ENCODE measurements around the gene HSPBP1.
"Not testable (repeated sequence)": the region's sequence is repeated elsewhere in the genome, so short reads cannot be mapped to it uniquely, and the experiment has no call there.

HSPBP1 gene

DNA sequence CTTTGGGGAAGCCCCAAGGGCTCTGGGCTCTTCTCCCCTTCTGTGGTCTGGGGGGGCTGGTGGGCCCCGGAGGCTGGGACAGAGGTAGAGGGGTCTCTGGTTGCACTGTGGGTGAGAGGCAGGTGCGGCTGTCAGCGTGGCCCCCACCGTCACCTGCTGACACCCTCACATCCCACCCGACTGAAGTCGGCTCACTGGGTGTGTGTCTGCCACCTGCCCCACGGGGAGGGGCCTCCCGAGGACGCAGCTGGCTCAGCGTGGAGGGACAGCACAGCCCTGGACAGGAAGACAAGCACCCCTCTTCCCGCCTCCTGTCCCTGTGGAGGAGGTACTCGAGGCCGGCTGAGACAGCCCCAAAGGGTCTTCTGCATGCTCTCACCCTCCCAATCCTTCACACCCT is 49.1 kb downstream of the HSPBP1 start:
- no peak for DNase-seq

DNA sequence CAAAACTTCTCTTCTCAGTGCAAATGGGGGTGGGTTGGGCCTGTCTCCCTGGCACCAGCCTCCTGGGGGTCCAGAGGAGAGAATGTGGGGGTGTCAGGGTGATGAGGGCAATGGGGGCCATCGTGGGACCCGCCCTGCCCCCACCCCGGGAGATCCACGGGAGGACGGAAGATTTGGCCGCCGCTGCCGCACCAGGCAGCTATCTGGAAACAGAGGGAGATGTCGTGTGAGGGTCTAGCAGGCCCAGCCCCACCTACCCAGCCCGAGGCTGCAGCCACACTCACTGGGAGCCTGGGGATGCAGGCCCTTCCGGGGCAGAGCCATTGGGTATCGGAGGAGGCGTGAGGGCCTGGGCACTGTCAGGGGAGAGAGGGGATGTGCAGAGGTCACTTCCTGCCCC is 49.6 kb downstream of the HSPBP1 start:
- no peak for DNase-seq

DNA sequence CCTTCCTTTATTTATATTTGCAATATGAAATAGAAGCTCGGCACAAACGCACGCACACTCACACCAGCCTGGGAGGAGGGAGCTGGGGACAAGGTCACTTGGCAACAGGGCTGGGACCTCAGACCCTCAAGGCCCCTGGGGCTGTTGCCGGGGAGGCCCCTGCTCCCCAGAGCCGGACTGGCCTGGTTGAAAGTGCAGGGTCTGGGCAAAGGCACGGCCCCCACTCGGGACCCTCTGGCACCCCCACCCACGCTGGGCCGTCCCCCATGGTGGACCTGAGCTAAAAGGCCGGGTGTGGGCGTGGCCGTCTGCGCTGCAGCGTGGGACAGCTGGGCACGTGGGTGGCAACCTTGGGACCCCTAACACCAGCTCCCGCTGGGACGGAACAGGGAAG is 50.1 kb downstream of the HSPBP1 start:
- no peak for DNase-seq

DNA sequence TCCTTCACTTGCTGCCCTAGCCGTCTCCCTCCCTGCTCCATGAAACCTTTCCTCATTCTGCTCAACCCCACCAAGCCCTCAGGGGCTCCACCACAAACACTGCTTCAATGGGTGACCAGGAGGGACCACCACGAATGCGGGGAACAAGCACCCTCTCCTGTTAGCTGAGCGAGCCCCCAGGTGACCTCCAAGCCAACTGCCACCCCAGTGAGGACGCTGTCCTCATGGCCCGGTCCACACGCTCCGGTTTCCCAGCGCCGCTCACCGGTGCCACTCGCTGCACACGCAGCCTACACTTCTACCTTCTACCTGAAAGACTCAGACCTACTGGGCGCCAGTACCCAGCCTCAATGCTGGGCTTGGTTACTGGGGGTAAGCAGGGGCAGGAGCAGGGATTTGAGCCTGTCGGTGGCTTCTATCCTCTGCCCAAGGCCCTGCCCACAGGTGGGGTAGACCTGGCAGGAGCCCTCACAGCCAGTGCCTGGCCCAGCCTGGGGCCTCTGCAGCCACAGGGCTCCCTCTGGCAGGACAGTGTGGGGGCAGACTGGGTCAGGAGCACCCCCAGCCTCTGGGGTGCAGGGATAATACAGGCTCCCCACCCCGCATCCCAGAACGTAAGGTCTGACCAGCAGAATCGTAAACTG is 50.6 kb downstream of the HSPBP1 start:
- DNase-seq: no peak

DNA sequence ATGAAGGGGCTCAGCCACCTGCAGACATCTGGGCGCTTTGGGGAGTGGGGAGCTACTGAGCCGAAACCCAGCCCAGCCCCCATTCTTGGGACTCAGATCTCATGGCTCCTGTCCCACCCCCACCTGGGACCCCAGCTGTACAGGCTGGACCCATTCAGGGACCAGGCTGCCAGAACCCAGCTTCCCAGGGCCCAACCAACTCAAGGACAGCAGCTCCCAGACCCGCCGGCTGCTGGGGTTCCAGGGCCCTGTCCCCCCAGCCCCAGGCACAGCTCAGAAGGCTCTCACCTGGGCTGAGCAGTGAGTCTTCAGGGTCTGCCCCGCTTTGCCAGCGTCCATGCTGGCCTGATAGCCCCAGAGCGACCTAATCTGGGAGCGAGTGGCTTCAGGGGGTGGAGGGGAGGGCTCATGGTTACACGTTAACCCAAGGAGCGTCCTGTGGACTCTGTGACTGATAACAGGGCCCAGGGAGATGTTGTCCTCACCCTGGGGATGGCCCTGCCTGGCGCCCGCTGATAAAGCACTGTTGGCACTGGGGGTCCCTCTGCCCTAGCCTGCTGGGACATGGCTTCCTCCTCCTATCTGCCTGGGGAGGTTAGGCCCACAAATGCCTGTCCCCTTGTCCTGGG is 51.4 kb downstream of the HSPBP1 start, which contains the start of gene TMEM86B:
Gene TMEM86B, minus strand, starts transcription at position 361 of the 629 bp plus-strand sequence. Its CDS starts 22 bp downstream, at position 339.
- DNase-seq: no peak

DNA sequence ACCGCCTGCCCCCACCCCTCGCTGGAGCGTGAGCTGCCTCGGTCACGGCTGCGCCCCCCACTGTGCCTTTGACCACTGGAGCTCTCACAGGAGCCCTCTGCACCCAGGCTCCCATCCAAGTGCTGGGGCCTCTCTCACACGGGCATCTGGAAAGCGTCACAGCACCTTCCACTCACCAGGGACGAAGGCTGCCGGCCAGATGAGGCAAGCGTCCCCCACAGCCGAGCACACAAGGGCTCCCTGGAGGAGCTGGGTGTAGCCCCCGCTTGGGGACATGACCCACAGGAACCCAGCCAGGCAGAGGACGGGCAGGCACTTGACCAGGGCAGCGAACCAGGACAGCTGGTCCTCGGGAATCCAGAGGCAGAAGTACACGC is 51.9 kb downstream of the HSPBP1 start:
- no peak for DNase-seq

DNA sequence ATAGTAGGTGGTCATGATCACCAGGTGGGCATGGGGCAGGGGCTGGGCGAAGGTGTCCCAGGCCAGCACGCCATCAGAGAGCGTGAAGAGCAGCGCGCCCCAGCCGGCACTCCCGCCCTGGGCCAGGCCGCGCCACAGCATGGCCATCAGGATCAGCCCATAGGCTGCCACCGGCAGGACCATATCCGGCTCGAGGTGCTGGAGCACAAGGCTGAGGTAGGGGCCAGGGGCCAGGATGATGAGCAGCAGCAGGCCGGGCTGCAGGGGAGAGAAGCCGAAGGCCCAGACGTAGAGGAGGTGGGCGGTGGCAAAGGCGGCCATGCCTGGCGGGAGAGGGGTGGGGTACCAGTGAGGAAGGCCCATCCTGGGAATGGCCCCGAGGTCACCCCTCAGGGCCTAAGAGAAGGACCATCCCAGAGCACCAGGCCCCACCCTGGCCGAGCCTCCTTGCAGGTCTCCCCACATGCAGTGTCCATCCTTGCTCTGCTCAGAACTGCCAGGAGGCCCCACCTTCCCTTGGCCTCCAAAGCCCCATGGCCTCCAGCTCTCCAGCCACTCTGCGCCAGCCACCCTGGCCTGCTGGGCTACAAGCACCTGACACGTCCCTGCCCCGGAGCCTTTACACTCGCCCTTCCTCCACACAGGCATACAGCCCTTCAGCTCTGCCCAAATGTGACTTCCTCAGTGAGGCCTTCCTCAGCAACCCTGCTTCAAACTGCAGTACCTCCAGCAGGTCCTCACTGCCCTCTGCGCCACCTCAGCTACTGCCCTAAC is 52.5 kb downstream of the HSPBP1 start:
- DNase-seq: no peak

DNA sequence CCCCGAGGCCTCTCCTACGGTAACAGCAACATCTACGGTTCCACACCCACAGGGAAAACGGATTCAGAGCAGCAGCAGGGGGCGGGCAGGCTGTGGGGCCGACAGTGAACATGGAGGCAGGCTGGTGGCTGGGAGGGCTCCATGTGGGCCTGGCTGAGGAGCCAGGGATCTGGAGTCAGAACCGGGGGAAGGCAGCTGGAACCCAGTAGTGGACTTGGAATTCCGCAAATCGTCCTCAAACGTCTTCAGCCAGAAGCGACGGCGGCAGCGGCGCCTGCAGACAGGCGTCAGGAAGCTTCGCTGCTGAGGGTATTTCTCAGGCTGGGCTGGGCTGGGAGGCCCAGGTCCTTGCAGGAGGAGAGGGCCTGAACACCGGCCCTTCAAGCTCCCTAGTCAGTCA is 53.1 kb downstream of the HSPBP1 start:
- no peak for DNase-seq

DNA sequence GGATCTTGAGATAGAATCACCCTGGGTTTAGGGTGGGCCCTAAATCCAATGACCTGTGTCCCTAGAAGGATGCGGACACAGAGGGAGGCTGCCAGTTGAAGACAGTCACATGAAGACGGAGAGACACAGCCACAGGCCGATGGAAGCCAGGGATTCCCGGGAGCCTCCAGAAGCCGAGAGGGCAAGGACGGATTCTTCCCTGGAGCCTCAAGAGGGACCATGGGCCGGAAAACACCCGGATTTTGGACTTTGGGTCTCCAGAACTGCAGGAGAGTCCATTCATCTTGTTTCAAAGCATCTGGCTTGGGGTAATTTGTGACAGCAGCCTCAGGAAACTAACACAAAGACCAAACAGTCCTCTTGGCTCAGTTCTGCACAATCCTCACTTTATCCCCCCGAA is 53.6 kb downstream of the HSPBP1 start:
- no peak for DNase-seq

DNA sequence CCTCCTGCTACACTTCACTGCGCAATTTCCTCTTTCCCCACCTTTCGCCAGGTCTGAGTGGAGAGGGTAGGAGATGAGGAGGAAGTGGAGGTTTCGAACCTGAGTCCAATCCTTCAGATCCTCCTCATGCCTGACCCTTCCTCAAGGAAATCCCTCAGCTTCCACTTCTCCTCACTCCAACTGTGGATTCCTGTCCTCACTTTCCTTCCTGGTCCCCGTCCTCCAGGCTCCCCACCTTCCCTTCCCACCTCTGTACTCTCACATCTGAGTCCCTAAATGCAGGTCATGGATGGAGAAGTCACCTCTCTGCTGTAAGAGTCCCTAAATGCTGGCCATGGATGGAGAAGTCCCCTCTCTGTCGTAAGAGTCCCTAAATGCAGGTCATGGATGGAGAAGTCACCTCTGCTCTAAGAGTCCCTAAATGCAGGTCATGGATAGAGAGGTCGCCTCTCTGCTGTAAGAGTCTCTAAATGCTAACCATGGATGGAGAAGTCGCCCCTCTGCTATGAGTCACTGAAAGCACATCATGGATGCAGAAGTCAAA is 54.4 kb downstream of the HSPBP1 start:
- DNase-seq: no peak

DNA sequence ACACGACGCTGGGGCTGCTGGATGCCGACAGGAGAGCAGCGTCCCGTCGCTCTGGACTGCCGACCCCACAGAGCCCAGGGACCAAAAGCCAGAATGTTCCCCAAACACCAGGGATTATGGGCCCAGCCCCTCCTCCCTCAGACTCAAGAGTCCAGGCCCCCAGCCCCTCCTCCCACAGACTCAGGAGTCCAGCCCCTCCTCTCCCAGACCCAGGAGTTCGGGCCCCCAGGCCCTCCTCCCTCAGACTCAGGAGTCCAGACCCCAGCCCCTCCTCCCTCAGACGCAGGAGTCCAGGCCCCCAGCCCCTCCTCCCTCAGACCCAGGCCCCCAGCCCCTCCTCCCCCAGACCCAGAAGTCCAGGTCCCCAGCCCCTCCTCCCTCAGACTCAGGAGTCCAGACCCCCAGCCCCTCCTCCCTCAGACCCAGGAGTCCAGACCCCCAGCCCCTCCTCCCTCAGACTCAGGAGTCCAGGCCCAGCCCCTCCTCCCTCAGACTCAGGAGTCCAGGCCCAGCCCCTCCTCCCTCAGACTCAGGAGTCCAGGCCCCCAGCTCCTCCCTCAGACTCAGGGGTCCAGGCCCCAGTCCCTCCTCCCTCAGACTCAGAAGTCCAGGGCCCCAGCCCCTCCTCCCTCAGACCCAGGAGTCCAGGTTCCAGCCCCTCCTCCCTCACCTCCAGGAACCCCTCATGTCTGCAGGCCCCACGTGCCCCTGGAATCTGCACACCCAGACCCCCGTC is 55.1 kb downstream of the HSPBP1 start:
- DNase-seq: not testable (repeated sequence)

DNA sequence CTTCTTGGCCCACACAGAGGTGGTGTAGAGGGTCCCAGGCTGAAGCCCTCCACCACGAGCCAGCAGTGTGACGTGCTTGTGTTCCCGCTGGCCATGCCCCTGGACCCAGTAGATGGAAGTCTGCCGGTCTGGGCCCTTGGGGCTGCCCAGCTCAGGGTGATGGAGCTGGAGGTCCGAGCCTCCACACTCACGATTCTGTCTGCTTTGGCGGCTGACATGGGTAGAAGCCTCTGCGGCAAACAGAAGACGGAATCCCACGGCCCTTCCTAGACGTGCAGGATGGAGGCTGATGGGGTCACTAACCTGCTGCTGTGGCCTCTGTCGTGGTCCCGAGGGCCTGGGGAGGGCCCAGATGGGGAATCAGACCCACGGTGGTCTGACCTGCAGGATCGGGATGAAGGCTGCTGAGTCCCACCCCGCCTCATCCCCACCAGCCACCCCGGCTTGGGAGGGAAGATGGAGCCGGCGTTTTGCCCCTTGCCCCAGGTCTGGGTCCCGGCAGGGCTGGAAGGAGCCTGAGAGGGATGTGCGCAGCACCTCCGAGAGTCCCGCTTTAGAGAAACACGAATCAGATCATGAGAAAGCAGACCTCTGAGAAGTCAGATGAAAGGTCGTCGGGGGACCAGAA is 55.8 kb downstream of the HSPBP1 start:
- no peak for DNase-seq

DNA sequence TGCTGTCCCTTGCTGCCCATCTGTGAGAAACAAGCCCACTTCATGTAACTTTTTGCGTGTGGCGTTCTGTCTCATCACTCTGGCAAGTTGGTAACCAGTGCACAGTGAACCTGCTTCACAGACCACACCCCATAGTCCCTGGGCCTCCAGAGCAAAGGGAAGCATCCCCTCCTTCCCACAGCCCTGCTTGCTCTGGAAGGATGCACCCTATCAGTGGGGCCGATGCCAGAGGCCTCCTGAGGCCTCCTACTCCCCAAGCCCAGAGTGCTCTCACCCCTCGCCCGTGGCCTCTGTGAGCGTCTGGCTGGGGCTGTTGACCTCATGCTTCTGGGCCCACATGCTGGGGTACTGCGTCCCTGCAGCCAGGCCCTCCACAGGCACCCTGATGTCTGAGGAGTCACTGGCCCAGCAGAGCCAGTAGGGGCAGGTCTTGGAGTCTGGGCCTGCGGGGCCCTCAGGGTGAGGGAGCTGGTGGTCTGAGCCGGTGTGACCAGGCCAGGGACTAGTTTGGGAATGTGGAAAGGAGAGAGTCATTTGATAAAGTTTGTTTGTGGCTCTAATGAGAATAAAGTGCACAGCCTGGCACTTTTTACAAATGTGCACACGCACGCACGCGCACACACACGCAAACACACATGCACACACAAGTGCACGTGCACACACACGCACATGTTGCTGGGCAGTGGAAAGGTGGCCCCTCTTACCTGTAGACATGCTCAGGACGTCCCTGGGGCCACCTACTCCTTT is 56.4 kb downstream of the HSPBP1 start:
- no peak for DNase-seq

DNA sequence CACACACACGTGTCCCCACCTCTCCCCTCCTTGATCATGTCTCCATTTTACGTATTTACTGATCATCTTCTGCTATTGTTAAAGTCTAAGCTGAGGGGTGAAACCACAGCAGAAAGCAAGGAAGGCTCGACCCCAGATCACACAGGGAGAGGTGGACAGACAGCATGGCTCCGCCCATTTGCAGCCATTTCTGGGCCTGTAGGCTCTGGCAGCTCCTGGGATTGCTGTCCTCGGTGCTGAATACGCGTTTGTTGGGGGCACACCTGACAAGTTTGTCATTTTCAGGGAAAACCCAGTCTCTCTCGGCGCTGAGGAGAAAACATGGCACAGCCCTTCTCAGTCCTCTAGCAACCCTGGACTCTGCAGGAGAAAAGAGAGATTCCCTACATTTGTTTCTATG is 59.4 kb downstream of the HSPBP1 start:
- DNase-seq: no peak

DNA sequence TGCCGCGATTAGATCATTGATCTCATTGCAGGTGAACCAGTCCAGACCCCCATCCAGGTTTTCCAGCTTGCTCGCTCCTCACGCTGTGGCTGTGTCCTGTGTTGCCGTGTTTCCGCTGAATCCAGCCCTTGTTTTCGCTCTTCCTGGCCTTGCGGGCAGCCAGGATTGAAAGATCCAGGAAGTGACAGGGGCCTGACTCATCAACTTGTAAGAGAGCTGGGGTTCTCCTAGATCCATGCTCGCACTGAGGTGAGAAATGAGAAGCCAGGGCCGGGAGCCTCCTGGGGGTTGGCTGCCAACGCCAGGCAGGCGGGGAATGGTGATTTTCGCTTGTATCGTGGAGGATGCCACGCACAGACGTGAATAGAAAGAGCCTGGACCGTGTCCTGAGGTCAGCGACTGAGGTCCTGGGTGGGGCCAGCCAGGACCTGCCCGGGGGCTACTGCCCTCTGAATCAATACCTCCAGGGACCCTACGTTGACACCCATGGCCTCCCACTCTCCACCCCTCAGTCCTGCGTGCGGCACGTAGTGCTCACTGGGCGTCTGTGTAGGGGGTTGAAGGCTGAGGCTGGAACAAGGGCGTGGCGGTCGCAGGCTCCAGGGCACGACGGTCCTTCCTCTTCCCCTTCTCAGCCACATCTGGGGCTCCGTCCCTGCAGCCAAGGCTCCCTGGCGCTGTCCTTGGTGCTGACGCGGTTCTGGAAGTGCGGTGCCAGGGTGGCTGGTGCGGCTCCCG is 63.3 kb downstream of the HSPBP1 start:
- DNase-seq: peak; percentile 83

DNA sequence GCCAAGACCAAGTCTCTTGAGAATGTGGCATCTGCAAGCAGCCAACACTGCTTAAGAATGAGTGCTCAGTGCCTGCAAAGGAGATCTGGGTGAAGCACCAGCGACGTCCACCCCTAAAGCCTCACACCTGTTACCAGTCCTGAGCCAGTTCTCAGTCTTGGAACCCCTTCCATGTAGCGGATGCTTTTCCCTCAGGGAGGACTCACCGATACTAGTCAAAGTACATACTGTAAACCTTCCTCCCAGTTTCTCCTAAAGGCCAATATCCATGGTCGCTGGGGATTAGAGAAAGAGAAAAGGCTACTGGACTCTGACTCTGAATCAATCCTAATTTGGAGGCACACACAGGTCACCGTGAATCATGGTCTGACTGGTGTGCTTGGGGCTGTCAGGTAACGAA is 66.4 kb downstream of the HSPBP1 start:
- DNase-seq: no peak

DNA sequence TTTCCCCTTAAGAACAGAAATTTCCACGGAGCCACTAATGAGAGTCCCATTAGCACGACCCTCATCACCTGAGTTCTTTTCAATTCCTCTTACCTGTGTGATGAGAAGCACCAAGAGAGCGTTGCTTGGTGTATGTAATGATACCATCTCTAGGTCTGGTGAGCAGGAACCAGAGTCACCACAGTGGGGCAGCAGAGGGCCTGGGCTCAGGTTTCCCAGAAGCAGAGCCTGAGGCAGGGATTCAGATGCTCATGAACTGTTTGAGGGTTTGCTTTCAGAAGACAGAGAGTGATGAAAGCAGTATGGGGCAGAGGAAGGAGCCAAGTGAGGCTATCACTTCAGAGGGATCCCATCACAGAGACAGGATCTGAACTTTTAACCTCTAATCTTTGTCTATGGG is 67.5 kb downstream of the HSPBP1 start:
- no peak for DNase-seq

All from NCI-H187 treated with DMSO at 0.1 percent for 48 hours (cell line).